GM18858 (cell line): ENCODE data around the gene RIN3.

ENCODE experiments used
- ATAC-seq: cut with Tn5 transposase; IDR thresholded peaks from one replicate; pipeline ENCODE4 v1.9.1; 2021; ENCODE audit not compliant: unreplicated experiment

RIN3 gene

GRCh38 chr14:92684801-92685560 is 171.4 kb downstream of the RIN3 start:
- ATAC-seq = no peak

GRCh38 chr14:92685784-92686355 is 172.3 kb downstream of the RIN3 start:
- no peak for ATAC-seq

- no peak for ATAC-seq
Measured at GRCh38 chr14:92686411-92686899, 172.9 kb downstream of the RIN3 start.

GRCh38 chr14:92686900-92687427 is 173.4 kb downstream of the RIN3 start:
- no peak for ATAC-seq

- no peak for ATAC-seq
Measured at GRCh38 chr14:92687681-92688433, 174.3 kb downstream of the RIN3 start.

- no peak for ATAC-seq
Measured at GRCh38 chr14:92688434-92689375, 175.1 kb downstream of the RIN3 start.

- no peak for ATAC-seq
Measured at GRCh38 chr14:92690171-92691011, 176.8 kb downstream of the RIN3 start.

- no peak for ATAC-seq
Measured at GRCh38 chr14:92692822-92693226, 179.2 kb downstream of the RIN3 start.

GRCh38 chr14:92693998-92694795 is 180.6 kb downstream of the RIN3 start:
- ATAC-seq = no peak

- ATAC-seq = no peak
Measured at GRCh38 chr14:92694807-92695206, 181.2 kb downstream of the RIN3 start.

GRCh38 chr14:92695562-92695961 is 182.0 kb downstream of the RIN3 start:
- ATAC-seq = no peak

- ATAC-seq = no peak
Measured at GRCh38 chr14:92696366-92696765, 182.8 kb downstream of the RIN3 start.

- ATAC-seq = no peak
Measured at GRCh38 chr14:92698393-92698792, 184.8 kb downstream of the RIN3 start.

- no peak for ATAC-seq
Measured at GRCh38 chr14:92701826-92702225, 188.2 kb downstream of the RIN3 start.

GRCh38 chr14:92702441-92702918 is 188.9 kb downstream of the RIN3 start:
- no peak for ATAC-seq

GRCh38 chr14:92703516-92703915 is 189.9 kb downstream of the RIN3 start:
- ATAC-seq = no peak

- peak; percentile 87 for ATAC-seq
Measured at GRCh38 chr14:92704036-92704804, 190.6 kb downstream of the RIN3 start.

- no peak for ATAC-seq
Measured at GRCh38 chr14:92704821-92705220, 191.2 kb downstream of the RIN3 start.
